Uterus (tissue), 2 donors: ENCODE results near the gene NSFL1C.

Experiments
- POLR2A ChIP-seq, 2 donors: fragments of 450-650 bp; IDR thresholded peaks; one replicate each; pipeline ENCODE4 v1.6.1; 2016; ENCODE audit warnings: antibody characterized with exemption in 2 of 2, mild to moderate bottlenecking in 1 of 2, moderate library complexity in 1 of 2
- TF ChIP-seq, protein P1 (sequence below), 4 experiments: fragments of 200-600 bp in 2 of 4; fragments of 450-650 bp in 2 of 4; sonication (generic) in 2 of 4; IDR thresholded peaks; one replicate each; pipeline ENCODE4 v1.5.1; 2016 to 2019; ENCODE audit warnings: antibody characterized with exemption in 4 of 4, mild to moderate bottlenecking in 2 of 4, moderate library complexity in 1 of 4

DNA sequence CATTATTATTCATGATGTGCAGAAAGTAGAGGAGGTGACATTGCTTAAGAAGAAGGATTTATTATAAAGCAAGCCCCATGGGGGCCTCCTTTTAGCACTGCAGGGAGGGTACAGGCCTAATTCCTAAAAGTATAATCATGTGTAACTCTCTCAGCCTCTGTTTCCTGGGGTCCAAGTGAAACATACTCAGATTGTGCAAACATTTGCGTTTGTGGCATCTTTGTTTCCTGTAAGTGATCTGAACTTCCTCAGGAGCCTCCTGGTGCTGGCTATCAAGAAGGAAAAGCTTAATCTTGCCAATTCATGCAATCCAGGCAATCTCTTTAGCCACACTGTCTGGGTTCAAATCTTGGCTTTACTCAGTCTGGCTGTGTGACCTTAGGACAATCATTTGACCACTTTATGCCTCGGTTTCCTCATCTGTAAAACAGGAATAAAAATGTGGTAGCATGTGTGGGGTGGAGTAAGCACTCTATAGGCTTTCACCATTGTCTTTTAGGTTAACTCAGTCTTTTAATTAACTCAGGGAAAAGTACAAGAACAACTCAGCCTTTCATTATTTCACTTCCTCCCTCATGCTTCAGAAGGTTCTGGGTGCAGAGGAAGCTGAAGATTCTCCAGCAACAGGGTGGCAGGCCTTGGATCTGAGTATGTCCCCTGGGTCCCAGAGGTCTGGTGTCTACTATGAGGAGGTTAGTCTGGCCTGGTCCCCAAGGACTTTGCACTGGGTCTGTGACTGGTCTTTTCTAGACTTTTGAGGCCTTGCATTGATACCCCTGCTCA is 25.4 kb upstream of the NSFL1C start:
- no peak for TF ChIP-seq POLR2A (IDR thresholded peaks at IDR 0.05)
- TF ChIP-seq, protein P1, sequence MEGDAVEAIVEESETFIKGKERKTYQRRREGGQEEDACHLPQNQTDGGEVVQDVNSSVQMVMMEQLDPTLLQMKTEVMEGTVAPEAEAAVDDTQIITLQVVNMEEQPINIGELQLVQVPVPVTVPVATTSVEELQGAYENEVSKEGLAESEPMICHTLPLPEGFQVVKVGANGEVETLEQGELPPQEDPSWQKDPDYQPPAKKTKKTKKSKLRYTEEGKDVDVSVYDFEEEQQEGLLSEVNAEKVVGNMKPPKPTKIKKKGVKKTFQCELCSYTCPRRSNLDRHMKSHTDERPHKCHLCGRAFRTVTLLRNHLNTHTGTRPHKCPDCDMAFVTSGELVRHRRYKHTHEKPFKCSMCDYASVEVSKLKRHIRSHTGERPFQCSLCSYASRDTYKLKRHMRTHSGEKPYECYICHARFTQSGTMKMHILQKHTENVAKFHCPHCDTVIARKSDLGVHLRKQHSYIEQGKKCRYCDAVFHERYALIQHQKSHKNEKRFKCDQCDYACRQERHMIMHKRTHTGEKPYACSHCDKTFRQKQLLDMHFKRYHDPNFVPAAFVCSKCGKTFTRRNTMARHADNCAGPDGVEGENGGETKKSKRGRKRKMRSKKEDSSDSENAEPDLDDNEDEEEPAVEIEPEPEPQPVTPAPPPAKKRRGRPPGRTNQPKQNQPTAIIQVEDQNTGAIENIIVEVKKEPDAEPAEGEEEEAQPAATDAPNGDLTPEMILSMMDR (IDR thresholded peaks at IDR 0.05), result no peak
